Mesothelial cell of epicardium (in vitro differentiated cells): Measurements from ENCODE around the gene BNC2. TPM values are rescaled to one million over a fixed set of nuclear protein-coding genes. Genes with fewer than 3 reads are reported as not detected.

ENCODE experiments used
- DNase-seq, 2 experiments: peaks; one replicate each; pipeline ENCODE4 v3.0.0; 2021; ENCODE audit warnings: low spot score in 2 of 2; ENCODE audit not compliant: unreplicated experiment in 2 of 2
- H3K27ac Mint-ChIP-seq: 2 replicates; pipeline ENCODE4 v1.8.0; 2021; ENCODE audit warnings: mixed read lengths
- H3K27me3 Mint-ChIP-seq: 2 replicates; pipeline ENCODE4 v1.8.0; 2021; ENCODE audit warnings: low read depth, mixed read lengths
- H3K36me3 Mint-ChIP-seq: 2 replicates; pipeline ENCODE4 v1.8.0; 2021; ENCODE audit warnings: mixed read lengths
- H3K4me1 Mint-ChIP-seq: 2 replicates; pipeline ENCODE4 v1.8.0; 2021; ENCODE audit warnings: mixed read lengths
- H3K4me3 Mint-ChIP-seq: 2 replicates; pipeline ENCODE4 v1.8.0; 2021; ENCODE audit warnings: mild to moderate bottlenecking, moderate library complexity, mixed read lengths
- H3K9me3 Mint-ChIP-seq: 2 replicates; pipeline ENCODE4 v1.8.0; 2021; ENCODE audit warnings: mixed read lengths
- CTCF ChIP-seq: fragments of 200-600 bp; sonication (generic); IDR thresholded peaks from one replicate; pipeline ENCODE4 v1.5.0; 2021; ENCODE audit warnings: antibody characterized with exemption; ENCODE audit not compliant: unreplicated experiment
- total RNA-seq: library from RNA; stranded (reverse); gene quantifications from 3 replicates; pipeline ENCODE4 v1.2.1, GENCODE V29; 2021

The BNC2 gene
- total RNA-seq, 1 donor from 2014 or later: 45.1 TPM

GRCh38 chr9:16901590-16901989, 31.1 kb upstream of the BNC2 start:
- no peaks in the 10 kb centered on the region for H3K4me1 Mint-ChIP-seq
- H3K9me3 Mint-ChIP-seq: peaks cover 11% of the 10 kb centered on the region
- DNase-seq: no peak
- H3K4me3 Mint-ChIP-seq: no peak overlapping the region
- no peaks in the 10 kb centered on the region for H3K36me3 Mint-ChIP-seq
- no peak overlapping the region for H3K27ac Mint-ChIP-seq
- no peaks in the 10 kb centered on the region for H3K27me3 Mint-ChIP-seq
- no peak for TF ChIP-seq CTCF

GRCh38 chr9:16899606-16900005, 29.1 kb upstream of the BNC2 start:
- no peaks in the 10 kb centered on the region for H3K36me3 Mint-ChIP-seq
- H3K4me3 Mint-ChIP-seq: no peak overlapping the region
- no peak overlapping the region for H3K27ac Mint-ChIP-seq
- no peak for DNase-seq
- H3K4me1 Mint-ChIP-seq: no peaks in the 10 kb centered on the region
- no peaks in the 10 kb centered on the region for H3K27me3 Mint-ChIP-seq
- peaks cover 7% of the 10 kb centered on the region for H3K9me3 Mint-ChIP-seq
- TF ChIP-seq CTCF: no peak

GRCh38 chr9:16898464-16898863, 28.0 kb upstream of the BNC2 start:
- TF ChIP-seq CTCF: no peak
- no peak for DNase-seq
- H3K27ac Mint-ChIP-seq: no peak overlapping the region
- H3K36me3 Mint-ChIP-seq: no peaks in the 10 kb centered on the region
- no peaks in the 10 kb centered on the region for H3K27me3 Mint-ChIP-seq
- no peak overlapping the region for H3K4me3 Mint-ChIP-seq
- H3K4me1 Mint-ChIP-seq: no peaks in the 10 kb centered on the region
- peaks cover 7% of the 10 kb centered on the region for H3K9me3 Mint-ChIP-seq

- H3K27me3 Mint-ChIP-seq: no peaks in the 10 kb centered on the region
- TF ChIP-seq CTCF: no peak
- H3K4me1 Mint-ChIP-seq: no peaks in the 10 kb centered on the region
- no peak overlapping the region for H3K4me3 Mint-ChIP-seq
- no peak for DNase-seq
- H3K27ac Mint-ChIP-seq: no peak overlapping the region
- peaks cover 3% of the 10 kb centered on the region for H3K9me3 Mint-ChIP-seq
- no peaks in the 10 kb centered on the region for H3K36me3 Mint-ChIP-seq
These were observed 18.1 kb upstream of the BNC2 start for GRCh38 chr9:16888594-16888993.

- Mint-ChIP-seq H3K27me3 (no peaks in the 10 kb centered on the region), H3K36me3 (no peaks in the 10 kb centered on the region), H3K4me3 (no peak overlapping the region), H3K4me1 (no peaks in the 10 kb centered on the region), H3K27ac (no peak overlapping the region), H3K9me3 (peaks cover 6% of the 10 kb centered on the region)
- no peak for TF ChIP-seq CTCF
- DNase-seq: no peak
These were observed 15.5 kb upstream of the BNC2 start for GRCh38 chr9:16885931-16886330.

GRCh38 chr9:16884952-16885513, 14.6 kb upstream of the BNC2 start:
- Mint-ChIP-seq H3K4me1 (no peaks in the 10 kb centered on the region), H3K27ac (no peak overlapping the region), H3K4me3 (no peak overlapping the region), H3K27me3 (no peaks in the 10 kb centered on the region), H3K36me3 (no peaks in the 10 kb centered on the region), H3K9me3 (peaks cover 6% of the 10 kb centered on the region)
- TF ChIP-seq CTCF: no peak
- DNase-seq: no peak
